HG03442 (cell line): ENCODE measurements around the gene KRT7.
"Not testable (repeated sequence)": the region's sequence is repeated elsewhere in the genome, so short reads cannot be mapped to it uniquely, and the experiment has no call there.

Source experiments
- ATAC-seq: cut with Tn5 transposase; IDR thresholded peaks from one replicate; pipeline ENCODE4 v1.9.1; 2021; ENCODE audit warnings: mild to moderate bottlenecking, moderate library complexity; ENCODE audit not compliant: unreplicated experiment

Gene KRT7

GRCh38 chr12:52228931-52229330 is 4.1 kb upstream of the KRT7 start:
- no peak for ATAC-seq

GRCh38 chr12:52229836-52230343 is 3.2 kb upstream of the KRT7 start:
- ATAC-seq: no peak

GRCh38 chr12:52230364-52231281 is 2.4 kb upstream of the KRT7 start:
- no peak for ATAC-seq

- ATAC-seq: no peak
Observed at GRCh38 chr12:52231305-52232202, 1.5 kb upstream of the KRT7 start.

- no peak for ATAC-seq
Observed at GRCh38 chr12:52232203-52232673, 805 bp upstream of the KRT7 start.

GRCh38 chr12:52233462-52234207 is 592 bp downstream of the KRT7 start:
- no peak for ATAC-seq

GRCh38 chr12:52234223-52234810 is 1.3 kb downstream of the KRT7 start:
- no peak for ATAC-seq

GRCh38 chr12:52235001-52235764 is 2.1 kb downstream of the KRT7 start:
- ATAC-seq: no peak

GRCh38 chr12:52235822-52236361 is 2.8 kb downstream of the KRT7 start:
- no peak for ATAC-seq

GRCh38 chr12:52236386-52237050 is 3.5 kb downstream of the KRT7 start:
- no peak for ATAC-seq

- no peak for ATAC-seq
Observed at GRCh38 chr12:52238207-52238840, 5.3 kb downstream of the KRT7 start.

GRCh38 chr12:52238916-52239646 is 6.0 kb downstream of the KRT7 start:
- no peak for ATAC-seq

GRCh38 chr12:52239767-52240166 is 6.7 kb downstream of the KRT7 start:
- no peak for ATAC-seq

- not testable (repeated sequence) for ATAC-seq
Observed at GRCh38 chr12:52240247-52240646, 7.2 kb downstream of the KRT7 start.

GRCh38 chr12:52241205-52241842 is 8.3 kb downstream of the KRT7 start:
- no peak for ATAC-seq

- ATAC-seq: no peak
Observed at GRCh38 chr12:52242442-52243258, 9.6 kb downstream of the KRT7 start.
